ENCODE data around the gene TGFBR2.
A peak's percentile ranks its signal among the peaks of the same experiment; 100 is the strongest.

The TGFBR2 gene

GRCh38 chr3:30626443-30627180, 20.2 kb downstream of the TGFBR2 start:
- in situ Hi-C loops (cut with HindIII; ENCODE audit: low sequenced_read_pairs) = no loop called here
- DNase-seq (ENCODE audit: low read depth, low spot score) = peak; percentile 71
- TF ChIP-seq, protein P1, sequence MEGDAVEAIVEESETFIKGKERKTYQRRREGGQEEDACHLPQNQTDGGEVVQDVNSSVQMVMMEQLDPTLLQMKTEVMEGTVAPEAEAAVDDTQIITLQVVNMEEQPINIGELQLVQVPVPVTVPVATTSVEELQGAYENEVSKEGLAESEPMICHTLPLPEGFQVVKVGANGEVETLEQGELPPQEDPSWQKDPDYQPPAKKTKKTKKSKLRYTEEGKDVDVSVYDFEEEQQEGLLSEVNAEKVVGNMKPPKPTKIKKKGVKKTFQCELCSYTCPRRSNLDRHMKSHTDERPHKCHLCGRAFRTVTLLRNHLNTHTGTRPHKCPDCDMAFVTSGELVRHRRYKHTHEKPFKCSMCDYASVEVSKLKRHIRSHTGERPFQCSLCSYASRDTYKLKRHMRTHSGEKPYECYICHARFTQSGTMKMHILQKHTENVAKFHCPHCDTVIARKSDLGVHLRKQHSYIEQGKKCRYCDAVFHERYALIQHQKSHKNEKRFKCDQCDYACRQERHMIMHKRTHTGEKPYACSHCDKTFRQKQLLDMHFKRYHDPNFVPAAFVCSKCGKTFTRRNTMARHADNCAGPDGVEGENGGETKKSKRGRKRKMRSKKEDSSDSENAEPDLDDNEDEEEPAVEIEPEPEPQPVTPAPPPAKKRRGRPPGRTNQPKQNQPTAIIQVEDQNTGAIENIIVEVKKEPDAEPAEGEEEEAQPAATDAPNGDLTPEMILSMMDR (IDR thresholded peaks at IDR 0.05; ENCODE audit: low read depth, low read length) = no peak
- no peak overlapping the region for H3K4me3 ChIP-seq (ENCODE audit: low read depth, low read length)

DNA sequence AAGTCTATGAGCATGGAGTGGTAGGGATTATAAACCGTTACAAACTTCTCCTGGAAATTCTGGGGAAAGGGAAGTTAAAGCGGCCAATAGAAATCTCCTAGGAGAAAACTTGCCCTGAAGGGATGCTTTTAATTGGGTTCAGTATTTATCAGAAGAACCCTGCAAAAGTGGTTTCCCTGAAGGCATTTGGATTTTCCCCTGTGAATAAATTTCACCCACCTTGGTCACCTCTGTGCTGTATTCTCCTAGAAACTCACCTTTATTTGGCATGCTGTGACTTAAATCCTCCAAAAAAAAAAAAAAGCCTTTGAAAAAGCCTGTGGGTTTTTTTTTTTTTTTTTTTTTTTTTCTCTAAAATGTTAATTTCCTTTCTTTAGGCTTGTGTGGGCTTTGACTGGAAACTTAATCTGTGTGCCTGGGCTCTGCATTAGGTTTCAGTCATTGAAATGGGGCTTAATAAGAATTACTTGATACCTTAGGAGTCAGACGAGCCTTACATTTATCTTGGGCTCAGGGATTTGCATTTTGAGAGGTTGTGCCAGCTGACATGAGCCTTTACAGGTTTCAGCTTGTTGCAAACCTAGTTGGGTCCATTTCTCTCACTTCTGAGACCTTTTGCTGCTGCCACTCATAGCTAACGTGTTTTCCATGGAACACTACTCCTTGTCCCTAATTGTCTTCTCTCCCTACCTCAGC, 22.0 kb downstream of the TGFBR2 start:
- in situ Hi-C loops (cut with HindIII; ENCODE audit: low sequenced_read_pairs) = no loop called here
- no peak for DNase-seq (ENCODE audit: low read depth, low spot score)
- TF ChIP-seq, protein P1 (IDR thresholded peaks at IDR 0.05; ENCODE audit: low read depth, low read length) = no peak
- H3K4me3 ChIP-seq (ENCODE audit: low read depth, low read length) = no peak overlapping the region

GRCh38 chr3:30628901-30629590, 22.6 kb downstream of the TGFBR2 start:
- TF ChIP-seq, protein P1 (IDR thresholded peaks at IDR 0.05; ENCODE audit: low read depth, low read length) = peak; percentile 19
- no peak for DNase-seq (ENCODE audit: low read depth, low spot score)
- in situ Hi-C loops (cut with HindIII; ENCODE audit: low sequenced_read_pairs) = no loop called here
- H3K4me3 ChIP-seq (ENCODE audit: low read depth, low read length) = no peak overlapping the region

DNA sequence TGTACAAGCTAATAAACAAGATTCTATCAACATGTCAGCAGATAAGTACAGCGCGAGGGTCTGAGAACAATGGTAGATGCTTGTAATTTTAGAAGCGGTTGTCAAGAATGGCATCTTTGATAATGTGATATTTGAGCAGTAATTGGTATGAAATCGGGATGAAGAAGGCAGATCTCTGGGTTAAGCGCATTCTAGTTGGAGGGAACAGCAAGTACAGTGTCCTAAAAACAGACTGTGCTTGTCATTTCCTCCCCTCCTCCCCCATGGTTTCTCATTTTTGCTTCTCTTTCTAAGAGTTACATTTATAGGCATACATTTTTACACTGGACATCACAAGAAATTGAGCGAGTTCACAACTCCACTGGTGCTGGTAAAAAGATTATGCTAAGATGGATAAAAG, 23.3 kb downstream of the TGFBR2 start:
- DNase-seq (ENCODE audit: low read depth, low spot score) = no peak
- TF ChIP-seq, protein P1 (IDR thresholded peaks at IDR 0.05; ENCODE audit: low read depth, low read length) = no peak
- in situ Hi-C loops (cut with HindIII; ENCODE audit: low sequenced_read_pairs) = no loop called here
- no peak overlapping the region for H3K4me3 ChIP-seq (ENCODE audit: low read depth, low read length)

GRCh38 chr3:30630238-30631030, 24.0 kb downstream of the TGFBR2 start:
- in situ Hi-C loops (cut with HindIII; ENCODE audit: low sequenced_read_pairs) = no loop called here
- no peak overlapping the region for H3K4me3 ChIP-seq (ENCODE audit: low read depth, low read length)
- TF ChIP-seq, protein P1 (IDR thresholded peaks at IDR 0.05; ENCODE audit: low read depth, low read length) = no peak
- no peak for DNase-seq (ENCODE audit: low read depth, low spot score)

Data from astrocyte of the spinal cord (primary cell).